GM18907 (cell line): Measurements from ENCODE around the gene OPALIN.
A peak's percentile ranks its signal among the peaks of the same experiment; 100 is the strongest.
"Not testable (repeated sequence)": the region's sequence is repeated elsewhere in the genome, so short reads cannot be mapped to it uniquely, and the experiment has no call there.

Experiments
- ATAC-seq: cut with Tn5 transposase; IDR thresholded peaks from one replicate; pipeline ENCODE4 v1.9.1; 2021; ENCODE audit warnings: mild to moderate bottlenecking, moderate library complexity; ENCODE audit not compliant: unreplicated experiment

OPALIN gene

GRCh38 chr10:96339956-96340904 is 18.6 kb downstream of the OPALIN start:
- peak; percentile 65 for ATAC-seq

GRCh38 chr10:96339383-96339782 is 19.4 kb downstream of the OPALIN start:
- no peak for ATAC-seq

GRCh38 chr10:96338279-96338925 is 20.4 kb downstream of the OPALIN start:
- ATAC-seq, result no peak

DNA sequence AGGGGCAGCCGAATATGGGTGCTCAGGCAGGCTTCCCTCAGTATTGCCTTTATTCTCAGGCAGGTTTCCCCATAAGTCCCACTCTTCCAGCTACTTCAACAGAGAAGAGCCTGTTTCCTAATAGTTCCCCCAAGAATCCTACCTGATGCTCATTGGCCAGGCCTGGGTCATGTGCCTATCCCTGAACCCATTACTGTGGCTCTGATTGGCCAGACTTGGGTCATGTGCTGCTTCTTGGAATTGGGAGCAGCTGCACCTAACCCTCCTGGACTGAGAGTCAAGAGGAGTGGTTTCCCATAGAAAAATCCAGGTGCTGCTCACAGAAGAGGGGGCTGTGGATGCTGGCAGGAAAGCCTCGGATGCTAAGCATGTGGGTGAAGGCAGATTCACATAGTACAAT is 21.7 kb downstream of the OPALIN start:
- no peak for ATAC-seq

DNA sequence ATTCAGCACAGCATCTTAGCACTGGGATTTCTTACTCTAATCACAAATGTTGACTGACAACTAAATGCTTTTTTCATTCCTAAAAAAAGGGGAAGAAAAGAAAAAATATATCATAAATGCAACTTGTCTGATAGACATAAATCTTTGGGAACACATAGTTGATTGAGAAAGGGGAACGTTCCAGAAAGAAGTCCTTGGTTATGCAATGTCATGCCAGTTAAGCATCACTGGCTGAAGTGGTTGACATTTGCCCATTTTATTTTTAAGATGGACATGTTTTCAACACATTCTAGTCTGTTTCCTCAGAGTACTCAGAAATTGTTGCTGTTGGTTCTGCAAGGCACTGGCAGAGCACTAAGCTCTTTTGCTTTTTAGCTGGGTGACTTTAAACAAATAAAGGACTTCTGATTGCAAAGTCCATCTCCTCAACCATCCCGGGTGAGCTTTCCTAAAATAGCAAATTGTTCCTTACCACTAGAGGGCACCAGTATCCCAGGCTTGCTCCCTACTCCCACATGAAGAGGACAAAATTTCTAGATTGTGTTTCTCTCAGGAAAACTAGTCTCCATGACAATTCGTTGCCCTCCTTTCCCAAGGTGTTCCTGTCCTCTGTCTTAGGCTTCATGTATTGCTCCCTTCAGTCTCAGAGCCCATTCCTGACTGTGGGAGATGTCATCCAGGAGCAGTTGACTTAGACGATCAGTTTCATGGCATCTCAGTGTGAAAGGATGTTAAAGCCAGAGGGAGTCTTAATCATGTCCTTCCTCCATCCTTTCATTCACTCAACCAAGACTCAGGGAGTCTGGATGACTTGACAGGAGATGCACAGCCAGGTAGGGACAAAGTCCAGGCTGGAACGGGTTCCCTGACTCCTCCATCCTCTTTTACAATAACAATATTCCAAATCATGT is 23.9 kb downstream of the OPALIN start:
- ATAC-seq, result no peak

DNA sequence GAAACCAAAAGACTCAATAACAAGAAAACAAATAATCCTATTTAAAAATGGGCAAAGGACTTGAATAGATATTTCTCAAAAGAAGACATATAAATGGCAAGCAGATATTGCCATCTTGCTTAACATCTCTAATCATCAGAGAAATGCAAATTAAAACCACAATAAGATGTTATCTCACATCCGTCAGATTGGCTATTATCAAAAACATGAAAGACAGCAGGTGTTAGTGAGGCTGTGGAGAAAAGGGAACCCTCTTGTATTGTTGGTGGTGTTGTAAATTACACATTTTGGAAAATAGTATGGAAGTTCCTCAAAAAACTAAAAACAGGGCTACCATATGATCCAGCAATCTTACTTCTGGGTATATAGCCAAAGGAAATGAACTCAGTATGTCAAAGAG is 25.7 kb downstream of the OPALIN start:
- ATAC-seq, result no peak

GRCh38 chr10:96327462-96327861 is 31.3 kb downstream of the OPALIN start:
- no peak for ATAC-seq

DNA sequence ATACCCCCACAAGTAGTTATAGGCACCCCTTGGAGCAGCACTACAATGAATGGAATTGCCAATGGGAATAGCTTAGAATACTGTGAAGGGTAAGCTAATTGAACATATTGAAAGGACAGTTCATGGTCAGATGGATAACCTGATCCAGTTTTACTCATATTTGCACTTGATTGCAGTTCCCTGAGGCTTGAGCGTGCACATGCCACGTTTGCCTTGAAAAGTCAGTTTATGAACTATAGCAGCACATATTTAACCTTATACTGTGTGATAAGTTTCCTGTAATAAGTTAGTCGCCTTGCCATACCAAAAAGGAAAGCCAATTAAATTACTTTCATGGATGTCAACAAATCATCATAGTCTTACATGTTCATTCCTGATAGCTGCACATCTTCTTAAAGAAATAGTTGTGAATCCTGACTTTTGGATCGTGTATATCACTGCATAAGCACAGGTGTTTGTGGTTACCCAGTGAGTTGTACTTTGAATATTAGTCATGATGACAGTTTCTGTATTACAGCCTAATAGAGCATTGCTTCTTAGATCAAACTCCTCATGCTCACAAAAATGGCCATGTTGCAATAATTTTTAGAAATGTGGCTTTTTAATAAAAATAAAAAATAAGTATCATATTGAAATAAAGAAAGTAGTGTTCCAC is 33.0 kb downstream of the OPALIN start:
- ATAC-seq, result peak; percentile 93

GRCh38 chr10:96324447-96324846 is 34.4 kb downstream of the OPALIN start:
- ATAC-seq, result no peak

DNA sequence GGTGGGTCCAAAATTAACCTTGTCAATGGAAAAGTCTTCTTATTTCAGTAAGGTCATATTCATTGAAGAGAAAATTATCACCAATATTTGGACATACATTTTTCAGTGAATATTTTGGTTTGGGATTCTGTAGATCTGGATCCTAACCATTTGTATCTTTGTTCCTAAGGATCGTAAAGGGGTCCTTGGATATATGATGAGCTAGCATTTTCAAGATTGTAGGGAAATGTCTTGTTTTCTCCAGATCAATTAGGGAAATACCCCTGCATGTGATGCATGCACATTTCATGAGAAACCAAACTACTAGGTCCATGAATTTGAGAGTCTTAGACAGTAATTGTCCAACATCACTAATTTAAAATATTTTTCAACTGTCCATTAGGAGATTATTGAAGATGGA is 36.5 kb downstream of the OPALIN start:
- no peak for ATAC-seq

DNA sequence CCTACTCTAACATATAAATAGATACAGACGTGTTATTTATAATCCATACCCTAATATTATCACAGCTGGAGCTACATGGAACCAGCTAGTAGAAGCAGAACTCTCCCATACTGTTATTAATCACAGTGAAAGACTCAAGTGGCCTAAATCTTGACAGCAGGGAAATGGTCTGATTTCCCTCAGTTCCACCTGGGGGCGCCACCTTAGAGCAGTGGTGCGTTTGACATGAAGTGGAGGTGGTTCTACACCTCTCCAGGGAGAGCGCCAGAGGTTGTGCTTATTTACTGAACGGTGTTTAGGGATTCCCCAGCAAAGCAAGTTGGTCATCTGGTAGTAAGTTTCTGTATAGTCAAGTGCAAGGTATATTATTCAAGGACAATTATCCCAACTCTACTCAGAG is 37.0 kb downstream of the OPALIN start:
- no peak for ATAC-seq

- ATAC-seq, result no peak
Observed at GRCh38 chr10:96319754-96320474, 38.9 kb downstream of the OPALIN start.

DNA sequence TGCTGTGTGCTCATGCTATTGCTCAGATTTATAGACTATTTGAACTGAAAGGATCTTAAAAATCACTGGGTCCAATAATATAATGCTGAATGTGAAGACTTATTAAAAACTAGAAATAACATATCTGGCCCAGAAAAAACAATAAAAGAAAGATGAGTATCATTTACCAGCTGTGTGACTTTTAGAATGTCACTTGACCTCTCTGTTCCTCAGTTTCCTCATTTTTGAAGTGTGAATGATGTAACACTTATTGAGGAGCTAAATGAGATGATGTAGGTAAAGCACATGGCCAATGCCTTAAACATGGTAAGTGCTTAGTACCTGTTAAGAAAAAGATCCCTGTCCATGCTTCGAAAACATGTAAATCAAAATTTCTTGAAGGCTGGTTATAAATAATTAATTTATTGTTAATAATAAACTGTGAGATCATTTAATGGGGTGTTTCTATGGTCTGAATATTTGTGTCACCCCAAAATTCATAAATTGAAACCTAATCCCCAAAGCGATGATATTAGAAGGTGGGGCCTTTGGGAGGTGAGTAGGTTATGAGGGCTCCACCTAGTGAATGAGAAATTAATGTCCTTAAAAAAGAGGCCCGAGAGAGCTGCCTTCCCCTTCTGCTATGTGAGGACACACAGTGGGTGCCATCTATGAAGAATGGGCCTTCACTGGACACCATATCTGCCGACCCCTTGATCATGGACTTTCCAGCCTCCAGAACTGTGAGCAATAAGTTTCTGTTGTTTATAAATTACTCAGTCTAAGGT is 41.6 kb downstream of the OPALIN start:
- ATAC-seq, result no peak

DNA sequence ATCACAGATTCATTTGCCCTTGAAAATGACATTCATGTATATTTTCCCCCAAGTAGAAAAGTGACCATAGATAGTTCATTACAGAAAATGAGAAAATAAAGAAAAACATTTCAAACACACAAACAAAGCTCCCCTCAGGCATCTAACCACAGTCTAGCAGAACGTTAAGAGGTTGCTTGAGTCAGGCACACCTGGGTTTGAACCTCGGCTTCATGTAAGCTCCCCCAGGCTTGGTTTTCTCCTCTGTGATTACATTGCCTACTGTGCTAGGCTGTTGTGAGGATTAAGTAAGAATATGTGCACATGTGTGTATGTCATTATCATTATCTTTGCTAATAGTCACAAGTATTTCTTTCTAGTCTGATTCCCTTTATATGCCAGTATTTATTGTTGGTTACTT is 45.5 kb downstream of the OPALIN start:
- no peak for ATAC-seq

DNA sequence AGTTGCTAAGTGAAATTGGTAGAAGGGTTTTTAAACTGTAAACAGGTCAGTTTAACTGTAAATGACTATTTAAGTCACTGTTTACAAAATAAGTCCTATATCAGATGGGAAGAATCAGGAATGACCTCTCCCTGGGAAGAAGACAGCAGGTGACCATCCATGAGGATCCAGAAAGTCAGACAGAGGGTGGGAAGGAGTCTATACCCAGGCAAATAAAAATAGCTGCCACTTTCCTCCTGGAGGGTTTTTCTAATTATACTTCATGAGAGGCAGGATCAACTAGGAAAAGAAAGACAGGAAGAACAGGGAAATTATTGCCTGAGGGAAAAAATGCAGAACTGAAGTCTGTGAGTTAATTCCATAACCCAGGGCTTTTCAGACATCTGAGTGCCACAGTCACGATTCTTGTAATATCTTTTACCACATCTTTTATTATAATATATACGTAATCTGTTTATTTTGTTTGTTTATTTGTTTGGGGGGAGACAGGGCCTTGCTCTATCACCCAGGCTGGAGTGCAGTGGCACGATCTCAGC is 47.6 kb downstream of the OPALIN start:
- ATAC-seq, result no peak

- ATAC-seq, result no peak
Observed at GRCh38 chr10:96310321-96310669, 48.5 kb downstream of the OPALIN start.

GRCh38 chr10:96309628-96310320 is 49.0 kb downstream of the OPALIN start:
- no peak for ATAC-seq

DNA sequence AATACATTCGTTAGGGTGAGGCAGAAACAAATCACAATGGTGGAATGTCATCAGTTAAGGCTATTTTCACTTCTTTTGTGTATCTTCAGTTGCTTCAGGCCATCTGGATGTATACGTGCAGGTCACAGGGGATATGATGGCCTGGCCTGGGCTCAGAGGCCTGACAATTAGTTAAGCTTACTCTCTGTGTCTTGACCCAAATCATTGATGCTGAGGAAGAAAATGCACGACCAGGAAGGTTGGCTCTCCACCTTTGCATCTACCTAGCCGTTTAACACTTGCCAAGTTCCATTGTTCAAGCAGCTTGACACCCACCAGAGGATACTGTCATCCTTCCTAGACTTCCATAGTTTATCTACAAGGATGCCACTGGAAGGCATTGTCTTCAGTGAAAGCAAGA is 49.9 kb downstream of the OPALIN start:
- ATAC-seq, result not testable (repeated sequence)

- ATAC-seq, result peak; percentile 64
Observed at GRCh38 chr10:96306516-96306915, 52.3 kb downstream of the OPALIN start.
